GM10266 (cell line): Measurements from ENCODE around the gene CMKLR1.

Source experiments
- DNase-seq: peaks from one replicate; pipeline ENCODE4 v3.0.0; 2012; ENCODE audit errors: extremely low spot score
- TF ChIP-seq, protein P1 (sequence below): IDR thresholded peaks from 2 replicates; pipeline ENCODE4 v1.5.1; 2012; ENCODE audit warnings: mild to moderate bottlenecking, low read depth; ENCODE audit not compliant: control insufficient read depth, insufficient read depth; ENCODE audit errors: missing control alignments

Gene CMKLR1

DNA sequence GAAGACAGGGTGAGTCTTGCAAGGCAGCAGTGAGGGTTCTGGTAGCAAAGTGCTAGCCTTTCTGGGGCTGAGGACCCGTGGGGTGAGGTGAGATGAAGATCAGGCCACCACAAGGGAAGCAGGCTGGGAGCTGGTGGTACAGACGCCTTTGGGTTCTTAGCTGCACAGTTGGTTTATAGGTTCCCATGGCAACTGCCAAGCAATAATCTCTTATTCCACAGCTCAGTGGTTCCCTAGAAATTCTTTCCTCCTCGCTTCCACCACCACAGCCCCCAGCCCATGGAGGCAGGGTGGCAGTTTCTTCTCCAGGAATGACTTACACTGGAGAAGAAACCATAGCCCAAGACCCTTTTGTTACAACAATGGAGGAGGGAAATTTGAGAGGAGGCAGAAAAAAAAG, 82.1 kb downstream of the CMKLR1 start:
- TF ChIP-seq, protein P1, sequence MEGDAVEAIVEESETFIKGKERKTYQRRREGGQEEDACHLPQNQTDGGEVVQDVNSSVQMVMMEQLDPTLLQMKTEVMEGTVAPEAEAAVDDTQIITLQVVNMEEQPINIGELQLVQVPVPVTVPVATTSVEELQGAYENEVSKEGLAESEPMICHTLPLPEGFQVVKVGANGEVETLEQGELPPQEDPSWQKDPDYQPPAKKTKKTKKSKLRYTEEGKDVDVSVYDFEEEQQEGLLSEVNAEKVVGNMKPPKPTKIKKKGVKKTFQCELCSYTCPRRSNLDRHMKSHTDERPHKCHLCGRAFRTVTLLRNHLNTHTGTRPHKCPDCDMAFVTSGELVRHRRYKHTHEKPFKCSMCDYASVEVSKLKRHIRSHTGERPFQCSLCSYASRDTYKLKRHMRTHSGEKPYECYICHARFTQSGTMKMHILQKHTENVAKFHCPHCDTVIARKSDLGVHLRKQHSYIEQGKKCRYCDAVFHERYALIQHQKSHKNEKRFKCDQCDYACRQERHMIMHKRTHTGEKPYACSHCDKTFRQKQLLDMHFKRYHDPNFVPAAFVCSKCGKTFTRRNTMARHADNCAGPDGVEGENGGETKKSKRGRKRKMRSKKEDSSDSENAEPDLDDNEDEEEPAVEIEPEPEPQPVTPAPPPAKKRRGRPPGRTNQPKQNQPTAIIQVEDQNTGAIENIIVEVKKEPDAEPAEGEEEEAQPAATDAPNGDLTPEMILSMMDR, result no peak

DNA sequence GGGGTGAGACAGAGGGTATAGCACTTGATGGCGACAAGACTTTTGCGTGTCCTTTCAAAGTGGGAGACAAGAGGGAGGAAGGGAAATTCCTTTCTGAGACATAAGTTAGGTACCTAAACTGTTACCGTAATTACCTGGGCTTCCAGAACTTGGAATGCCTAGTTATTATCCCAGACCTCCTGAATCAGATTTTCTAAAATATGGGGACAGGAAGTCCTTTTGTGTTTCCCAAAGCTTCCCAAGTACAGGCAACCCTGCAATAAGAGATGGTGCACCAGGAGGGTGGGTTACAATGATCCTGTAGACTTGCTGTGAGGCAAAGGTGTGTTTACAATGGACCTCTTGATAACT, 83.9 kb downstream of the CMKLR1 start:
- DNase-seq, result no peak
- TF ChIP-seq, protein P1, result no peak

More for the DNA sequence above, 82.1 kb downstream of the CMKLR1 start:
- DNase-seq, result no peak

DNA sequence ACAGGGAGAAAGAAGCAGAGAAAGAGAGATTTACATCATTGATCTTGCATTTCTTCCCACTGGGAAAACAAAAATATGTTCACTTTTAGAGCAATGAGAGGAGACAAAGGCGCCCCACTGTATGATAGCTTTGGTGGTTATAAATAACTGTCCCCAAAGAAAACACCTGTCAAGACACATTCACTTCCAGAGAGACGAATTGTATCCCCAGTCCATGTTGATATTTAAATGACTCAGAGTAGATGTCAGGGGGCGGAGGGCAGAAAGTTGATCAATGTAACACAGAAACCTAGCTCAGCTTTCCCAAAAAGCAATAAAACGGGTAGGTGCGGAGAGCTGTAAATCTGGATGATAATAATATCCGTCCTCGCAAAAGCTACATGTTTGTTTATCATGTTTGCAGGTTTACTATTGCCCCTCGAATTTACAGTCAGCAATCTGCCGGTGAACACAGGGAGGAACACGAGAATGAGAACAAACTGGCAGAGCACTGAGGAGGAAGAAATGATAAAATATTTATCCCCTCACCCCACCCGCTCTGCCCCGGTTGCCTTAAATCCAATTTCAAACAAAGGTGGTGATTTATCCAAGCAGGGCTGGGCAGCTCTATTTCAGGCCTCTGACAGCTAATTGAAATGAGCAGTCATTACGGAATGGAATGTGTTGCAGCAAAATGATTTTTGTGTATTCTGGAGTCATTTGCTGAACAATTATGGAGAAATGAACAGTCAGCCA, 84.4 kb downstream of the CMKLR1 start:
- TF ChIP-seq, protein P1, result no peak
- DNase-seq, result no peak

DNA sequence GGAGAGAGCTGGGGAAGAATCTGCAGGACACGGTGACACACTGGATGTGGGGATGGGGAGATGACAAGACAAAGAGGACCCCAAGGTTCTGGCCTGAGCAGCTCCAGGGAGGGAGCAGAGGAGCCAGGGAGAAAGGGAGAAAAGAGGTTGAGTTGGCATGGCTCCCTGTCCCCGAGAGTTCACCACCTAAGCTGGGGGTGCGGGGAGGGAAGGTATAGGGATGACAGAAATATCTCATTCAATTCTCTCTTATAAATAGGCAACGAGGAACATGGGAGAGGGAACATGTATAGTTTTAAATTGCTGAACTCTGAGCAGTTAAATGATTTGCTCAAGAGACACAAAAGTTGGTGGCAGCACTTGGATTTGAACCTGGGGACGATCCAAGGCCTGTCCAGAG, 85.1 kb downstream of the CMKLR1 start:
- DNase-seq, result no peak
- TF ChIP-seq, protein P1, result no peak

DNA sequence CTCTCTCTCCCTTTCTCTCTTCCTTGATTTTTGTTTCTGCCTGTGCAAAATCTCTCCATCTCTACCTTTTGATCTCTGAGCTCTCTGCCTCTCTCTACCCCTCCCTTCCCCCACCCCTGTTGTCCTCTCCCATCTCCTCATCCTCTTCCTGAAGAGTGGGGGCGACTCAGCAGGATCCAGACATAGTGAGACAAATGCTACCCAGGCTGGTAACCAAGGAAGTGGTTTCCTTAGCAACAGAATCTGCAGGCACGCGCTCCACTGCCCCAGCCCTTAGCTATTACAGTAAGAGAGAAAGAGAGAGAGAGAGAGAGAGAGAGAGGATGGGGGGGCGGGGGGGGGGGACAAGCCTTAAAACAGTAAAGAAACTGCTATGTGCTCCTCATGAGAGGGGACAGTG, 85.6 kb downstream of the CMKLR1 start:
- TF ChIP-seq, protein P1, result no peak
- no peak for DNase-seq

DNA sequence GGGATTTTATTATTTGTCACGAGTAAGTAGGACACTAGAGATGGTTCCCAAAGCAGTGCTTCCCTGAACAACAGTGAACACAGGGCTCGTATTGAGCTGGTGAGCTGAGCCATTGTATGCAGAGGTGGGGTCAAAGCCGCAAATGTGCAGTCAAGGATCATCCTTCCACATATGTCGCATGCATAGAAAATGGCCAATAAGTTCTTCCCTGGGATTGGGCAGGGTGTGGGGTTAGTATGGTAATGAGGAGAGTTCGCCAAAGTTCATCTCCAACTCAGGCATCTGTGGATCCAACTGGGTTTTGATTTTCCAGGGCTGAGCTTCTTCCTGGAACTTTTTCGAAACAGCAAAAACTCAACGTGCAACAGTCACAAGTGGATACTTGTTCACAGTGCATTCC, 86.6 kb downstream of the CMKLR1 start:
- no peak for DNase-seq
- TF ChIP-seq, protein P1, result no peak

DNA sequence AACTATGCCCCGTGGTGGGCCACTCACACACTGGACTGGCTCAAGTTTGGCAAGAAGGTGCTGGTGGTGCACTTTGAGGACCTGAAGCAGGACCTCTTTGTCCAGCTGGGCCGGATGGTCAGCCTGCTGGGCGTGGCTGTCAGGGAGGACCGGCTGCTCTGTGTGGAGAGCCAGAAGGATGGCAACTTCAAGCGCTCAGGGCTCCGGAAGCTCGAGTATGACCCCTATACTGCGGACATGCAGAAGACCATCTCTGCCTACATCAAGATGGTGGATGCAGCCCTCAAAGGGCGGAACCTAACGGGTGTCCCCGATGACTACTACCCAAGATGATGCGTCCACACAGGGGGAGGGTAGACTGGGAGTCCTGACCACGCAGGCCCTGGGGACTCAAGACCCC, 91.1 kb downstream of the CMKLR1 start:
- TF ChIP-seq, protein P1, result no peak
- no peak for DNase-seq
